ENCODE data around the gene ANKMY1. TPM values are rescaled to one million over a fixed set of nuclear protein-coding genes. Genes with fewer than 3 reads are reported as not detected.

The ANKMY1 gene
- total and polyA plus RNA-seq, 10 donors, result 7.6 to 45.5 (median 29.4) TPM

GRCh38 chr2:240560480-240561324 is 2.9 kb upstream of the ANKMY1 start:
- peak; percentile 100 for DNase-seq
- no peaks in the 10 kb centered on the region for H3K9me3 ChIP-seq
- intact Hi-C loops (cut with DNase I; ENCODE audit: low total_unique reads), result no loop called here
- H3K27ac ChIP-seq, result peak overlapping the region; percentile 97 to 100 (median 100)
- peaks cover 0 to 7% (median 0%) of the 10 kb centered on the region in 7 donors for H3K27me3 ChIP-seq (replicated peaks in 1 of 7)
- WGBS, 5 donors, result 0% methylated on average over 35 to 101 of the region's 101 CpGs
- peaks cover 0 to 25% (median 0%) of the 10 kb centered on the region in 6 donors for H3K36me3 ChIP-seq
- peak in 2 of 3 donors; percentile 29 to 91 for TF ChIP-seq POLR2A (IDR thresholded peaks at IDR 0.05)
- peak; percentile 96 to 98 (median 96) for TF ChIP-seq POLR2AphosphoS5 (IDR thresholded peaks at IDR 0.05)
- TF ChIP-seq CTCF (IDR thresholded peaks at IDR 0.05 in 8 of 11, conservative IDR thresholded peaks at IDR 0.05 in 3 of 11), result peak in 10 of 11 experiments; percentile 1 to 75 (median 56)
- peak overlapping the region; percentile 69 to 86 (median 80) for H3K4me3 ChIP-seq
- peaks cover 55 to 91% (median 83%) of the 10 kb centered on the region in 6 donors for H3K4me1 ChIP-seq

GRCh38 chr2:240560084-240560479 is 2.3 kb upstream of the ANKMY1 start, which contains the start of gene DUSP28:
Gene DUSP28, plus strand, starts transcription at chr2:240560357. Its CDS starts 328 bp downstream, at chr2:240560685.
- Histone ChIP-seq H3K4me1 (peaks cover 51 to 89% (median 77%) of the 10 kb centered on the region in 6 donors), H3K27me3 (replicated peaks in 1 of 7) (peaks cover 0 to 7% (median 0%) of the 10 kb centered on the region in 7 donors), H3K9me3 (no peaks in the 10 kb centered on the region), H3K4me3 (peak within 1 kb of the TSS; percentile 69 to 86 (median 80)), H3K27ac (peak within 1 kb of the TSS; percentile 97 to 100 (median 100)), H3K36me3 (peaks cover 0 to 31% (median 0%) of the 10 kb centered on the region in 6 donors)
- DNase-seq, result peak; percentile 99
- intact Hi-C loops (cut with DNase I; ENCODE audit: low total_unique reads), result no loop called here
- WGBS, 5 donors, result 0 to 1% (median 0%) methylated on average over 28 to 39 of the region's 39 CpGs
- TF ChIP-seq POLR2AphosphoS5 (IDR thresholded peaks at IDR 0.05) (peak; percentile 97 to 99 (median 98)), POLR2A (IDR thresholded peaks at IDR 0.05) (peak; percentile 79 to 91 (median 89)), CTCF (IDR thresholded peaks at IDR 0.05 in 8 of 11, conservative IDR thresholded peaks at IDR 0.05 in 3 of 11) (peak in 3 of 11 experiments; percentile 8 to 37 (median 26))

GRCh38 chr2:240559286-240559685 is 1.5 kb upstream of the ANKMY1 start:
- no peak for TF ChIP-seq CTCF (IDR thresholded peaks at IDR 0.05 in 8 of 11, conservative IDR thresholded peaks at IDR 0.05 in 3 of 11)
- no peak for TF ChIP-seq POLR2AphosphoS5 (IDR thresholded peaks at IDR 0.05)
- TF ChIP-seq POLR2A (IDR thresholded peaks at IDR 0.05), result no peak
- Histone ChIP-seq H3K36me3 (peaks cover 0 to 39% (median 0%) of the 10 kb centered on the region in 6 donors), H3K4me1 (peaks cover 43 to 81% (median 69%) of the 10 kb centered on the region in 6 donors), H3K27me3 (replicated peaks in 1 of 7) (peaks cover 0 to 7% (median 0%) of the 10 kb centered on the region in 7 donors), H3K4me3 (peak overlapping the region in 1 of 8 donors; percentile 83), H3K9me3 (no peaks in the 10 kb centered on the region), H3K27ac (peak overlapping the region in 2 of 8 donors; percentile 97 to 100)
- intact Hi-C loops (cut with DNase I; ENCODE audit: low total_unique reads), result no loop called here
- no peak for DNase-seq
- WGBS, 5 donors, result 88 to 93% (median 91%) methylated on average over 3 of the region's 3 CpGs

All from spleen (tissue), 11 donors.